Measurements from ENCODE around the gene UBR3.
"Not testable (repeated sequence)": the region's sequence is repeated elsewhere in the genome, so short reads cannot be mapped to it uniquely, and the experiment has no call there.

The UBR3 gene

GRCh38 chr2:169867579-169867978 is 40.3 kb downstream of the UBR3 start:
- Histone ChIP-seq H3K79me2 (ENCODE audit: low read length) (peaks cover 14% of the 10 kb centered on the region; the same call in 1 of the 2 replicates), H4K20me1 (ENCODE audit: insufficient read depth, low read length) (0 out of 2 replicates have a peak, but pooled peaks cover 3% of the 10 kb centered on the region)

GRCh38 chr2:169868951-169869350 is 41.7 kb downstream of the UBR3 start:
- H3K79me2 ChIP-seq (ENCODE audit: low read length), result peaks cover 2% of the 10 kb centered on the region; the same call in 1 of the 2 replicates
- no peak overlapping the region for H3K9ac ChIP-seq (ENCODE audit: low read length)
- no peak overlapping the region for H3K27ac ChIP-seq (ENCODE audit: low read length)
- H3K4me3 ChIP-seq (ENCODE audit: low read length), result no peak overlapping the region
- TF ChIP-seq CTCF (IDR thresholded peaks at IDR 0.05; ENCODE audit: low read depth, low read length), result no peak
- no peak for TF ChIP-seq EZH2phosphoT487 (IDR thresholded peaks at IDR 0.05; ENCODE audit: low read depth)
- H4K20me1 ChIP-seq (ENCODE audit: insufficient read depth, low read length), result no peaks in the 10 kb centered on the region
- H3K36me3 ChIP-seq (replicated peaks; ENCODE audit: low read depth, low read length), result no peaks in the 10 kb centered on the region
- no peaks in the 10 kb centered on the region for H3K4me1 ChIP-seq (ENCODE audit: low read length)
- no peak overlapping the region for H3K4me2 ChIP-seq (ENCODE audit: low read length)
- no peaks in the 10 kb centered on the region for H3K27me3 ChIP-seq (ENCODE audit: low read depth, low read length)
- H2AFZ ChIP-seq (ENCODE audit: low read depth, low read length), result no peak overlapping the region
- H3K9me3 ChIP-seq (ENCODE audit: insufficient read depth, low read length), result no peaks in the 10 kb centered on the region

More at GRCh38 chr2:169867579-169867978, 40.3 kb downstream of the UBR3 start:
- no peak overlapping the region for H3K4me2 ChIP-seq (ENCODE audit: low read length)
- H3K9ac ChIP-seq (ENCODE audit: low read length), result no peak overlapping the region
- no peaks in the 10 kb centered on the region for H3K4me1 ChIP-seq (ENCODE audit: low read length)
- TF ChIP-seq CTCF (IDR thresholded peaks at IDR 0.05; ENCODE audit: low read depth, low read length) (no peak), EZH2phosphoT487 (IDR thresholded peaks at IDR 0.05; ENCODE audit: low read depth) (no peak)
- no peaks in the 10 kb centered on the region for H3K36me3 ChIP-seq (replicated peaks; ENCODE audit: low read depth, low read length)
- H3K4me3 ChIP-seq (ENCODE audit: low read length), result no peak overlapping the region
- no peak overlapping the region for H3K27ac ChIP-seq (ENCODE audit: low read length)
- no peaks in the 10 kb centered on the region for H3K27me3 ChIP-seq (ENCODE audit: low read depth, low read length)
- H2AFZ ChIP-seq (ENCODE audit: low read depth, low read length), result no peak overlapping the region
- H3K9me3 ChIP-seq (ENCODE audit: insufficient read depth, low read length), result no peaks in the 10 kb centered on the region

GRCh38 chr2:169871369-169871768 is 44.1 kb downstream of the UBR3 start:
- H3K9me3 ChIP-seq (ENCODE audit: insufficient read depth, low read length); H3K27me3 ChIP-seq (ENCODE audit: low read depth, low read length); H4K20me1 ChIP-seq (ENCODE audit: insufficient read depth, low read length); H2AFZ ChIP-seq (ENCODE audit: low read depth, low read length); H3K4me3 ChIP-seq (ENCODE audit: low read length); H3K9ac ChIP-seq (ENCODE audit: low read length); H3K79me2 ChIP-seq (ENCODE audit: low read length); H3K36me3 ChIP-seq (replicated peaks; ENCODE audit: low read depth, low read length); H3K4me2 ChIP-seq (ENCODE audit: low read length); H3K27ac ChIP-seq (ENCODE audit: low read length); H3K4me1 ChIP-seq (ENCODE audit: low read length): not testable (repeated sequence)

- H3K4me2 ChIP-seq (ENCODE audit: low read length), result no peak overlapping the region
- no peaks in the 10 kb centered on the region for H3K36me3 ChIP-seq (replicated peaks; ENCODE audit: low read depth, low read length)
- no peak overlapping the region for H2AFZ ChIP-seq (ENCODE audit: low read depth, low read length)
- H4K20me1 ChIP-seq (ENCODE audit: insufficient read depth, low read length), result no peaks in the 10 kb centered on the region
- H3K4me3 ChIP-seq (ENCODE audit: low read length), result no peak overlapping the region
- no peak overlapping the region for H3K9ac ChIP-seq (ENCODE audit: low read length)
- TF ChIP-seq EZH2phosphoT487 (IDR thresholded peaks at IDR 0.05; ENCODE audit: low read depth), result no peak
- no peak for TF ChIP-seq CTCF (IDR thresholded peaks at IDR 0.05; ENCODE audit: low read depth, low read length)
- H3K9me3 ChIP-seq (ENCODE audit: insufficient read depth, low read length), result no peaks in the 10 kb centered on the region
- H3K4me1 ChIP-seq (ENCODE audit: low read length), result no peaks in the 10 kb centered on the region
- H3K79me2 ChIP-seq (ENCODE audit: low read length), result no peaks in the 10 kb centered on the region
- no peak overlapping the region for H3K27ac ChIP-seq (ENCODE audit: low read length)
- H3K27me3 ChIP-seq (ENCODE audit: low read depth, low read length), result no peaks in the 10 kb centered on the region
These were observed 44.7 kb downstream of the UBR3 start for GRCh38 chr2:169871994-169872393.

- no peaks in the 10 kb centered on the region for H3K9me3 ChIP-seq (ENCODE audit: insufficient read depth, low read length)
- H3K4me2 ChIP-seq (ENCODE audit: low read length), result no peak overlapping the region
- no peaks in the 10 kb centered on the region for H3K27me3 ChIP-seq (ENCODE audit: low read depth, low read length)
- H4K20me1 ChIP-seq (ENCODE audit: insufficient read depth, low read length), result no peaks in the 10 kb centered on the region
- H3K4me1 ChIP-seq (ENCODE audit: low read length), result no peaks in the 10 kb centered on the region
- no peak overlapping the region for H3K27ac ChIP-seq (ENCODE audit: low read length)
- no peak overlapping the region for H2AFZ ChIP-seq (ENCODE audit: low read depth, low read length)
- no peak overlapping the region for H3K4me3 ChIP-seq (ENCODE audit: low read length)
- H3K9ac ChIP-seq (ENCODE audit: low read length), result no peak overlapping the region
- H3K79me2 ChIP-seq (ENCODE audit: low read length), result no peaks in the 10 kb centered on the region
- H3K36me3 ChIP-seq (replicated peaks; ENCODE audit: low read depth, low read length), result no peaks in the 10 kb centered on the region
- TF ChIP-seq CTCF (IDR thresholded peaks at IDR 0.05; ENCODE audit: low read depth, low read length) (peak; percentile 34; the same call in 1 of the 2 replicates), EZH2phosphoT487 (IDR thresholded peaks at IDR 0.05; ENCODE audit: low read depth) (no peak)
These were observed 50.1 kb downstream of the UBR3 start for GRCh38 chr2:169877398-169877797.

Data from OCI-LY3 (cell line).